ENCODE measurements around the gene SP6.

The SP6 gene

DNA sequence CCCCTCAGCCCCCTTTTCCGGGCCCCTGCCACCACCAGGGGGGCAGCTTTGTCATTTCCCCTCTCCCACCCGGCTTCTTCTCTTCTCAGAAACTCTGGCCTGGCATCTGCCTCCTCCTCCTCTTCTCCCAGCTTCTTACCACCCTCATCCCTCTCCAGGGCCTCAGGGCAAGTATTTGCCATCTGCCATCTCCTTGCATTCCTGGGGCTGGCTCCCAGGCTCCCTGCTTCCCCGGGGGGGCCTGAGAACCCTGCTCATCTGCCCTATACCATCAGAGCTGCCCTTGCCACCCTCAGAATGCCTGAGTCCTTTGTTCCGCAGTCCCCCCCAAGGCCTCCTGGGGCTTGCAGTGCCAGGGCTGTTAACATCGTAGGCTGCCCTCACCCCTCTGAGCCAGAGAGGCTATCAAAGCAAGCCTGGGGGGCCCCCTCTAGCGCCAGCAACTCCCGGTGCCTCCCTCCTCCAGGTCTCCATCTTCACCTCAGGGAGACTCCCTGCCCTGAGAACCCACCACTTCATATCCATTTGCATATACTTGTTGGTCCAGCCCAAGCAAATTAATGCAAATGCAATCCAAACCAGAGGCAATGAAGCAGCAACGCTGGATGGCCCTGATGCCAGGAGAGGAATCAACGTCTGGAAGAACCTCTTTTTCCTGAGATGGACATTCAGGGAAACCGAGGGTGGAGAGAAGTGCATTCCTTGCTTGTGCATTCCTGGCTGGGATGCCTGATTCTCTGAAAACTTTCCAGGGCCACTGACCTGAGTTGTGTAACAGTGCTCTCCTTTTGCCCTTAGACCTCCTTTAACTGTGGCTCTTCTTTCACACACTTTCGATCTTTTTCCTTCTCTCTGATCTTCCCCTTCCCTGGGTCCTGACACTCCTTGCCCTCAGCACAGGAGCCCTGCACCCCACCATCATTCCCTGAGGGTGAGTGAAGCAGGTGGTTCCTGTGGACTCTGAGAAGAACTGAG, 24.3 kb upstream of the SP6 start:
- ChIA-PET POLR2A (no interaction called here), CTCF (interaction anchor here (0.8 to 2.5 kb wide), 4 partner anchors 14 to 34 kb away, joined by 3 to 8 read pairs (median 4); partner anchors contain the start of gene SCRN2)
- no peak for DNase-seq (ENCODE audit: extremely low spot score)
- TF ChIP-seq, protein P1, sequence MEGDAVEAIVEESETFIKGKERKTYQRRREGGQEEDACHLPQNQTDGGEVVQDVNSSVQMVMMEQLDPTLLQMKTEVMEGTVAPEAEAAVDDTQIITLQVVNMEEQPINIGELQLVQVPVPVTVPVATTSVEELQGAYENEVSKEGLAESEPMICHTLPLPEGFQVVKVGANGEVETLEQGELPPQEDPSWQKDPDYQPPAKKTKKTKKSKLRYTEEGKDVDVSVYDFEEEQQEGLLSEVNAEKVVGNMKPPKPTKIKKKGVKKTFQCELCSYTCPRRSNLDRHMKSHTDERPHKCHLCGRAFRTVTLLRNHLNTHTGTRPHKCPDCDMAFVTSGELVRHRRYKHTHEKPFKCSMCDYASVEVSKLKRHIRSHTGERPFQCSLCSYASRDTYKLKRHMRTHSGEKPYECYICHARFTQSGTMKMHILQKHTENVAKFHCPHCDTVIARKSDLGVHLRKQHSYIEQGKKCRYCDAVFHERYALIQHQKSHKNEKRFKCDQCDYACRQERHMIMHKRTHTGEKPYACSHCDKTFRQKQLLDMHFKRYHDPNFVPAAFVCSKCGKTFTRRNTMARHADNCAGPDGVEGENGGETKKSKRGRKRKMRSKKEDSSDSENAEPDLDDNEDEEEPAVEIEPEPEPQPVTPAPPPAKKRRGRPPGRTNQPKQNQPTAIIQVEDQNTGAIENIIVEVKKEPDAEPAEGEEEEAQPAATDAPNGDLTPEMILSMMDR (IDR thresholded peaks at IDR 0.05; ENCODE audit: control extremely low read depth, extremely low read depth, low read depth, missing control alignments): no peak

DNA sequence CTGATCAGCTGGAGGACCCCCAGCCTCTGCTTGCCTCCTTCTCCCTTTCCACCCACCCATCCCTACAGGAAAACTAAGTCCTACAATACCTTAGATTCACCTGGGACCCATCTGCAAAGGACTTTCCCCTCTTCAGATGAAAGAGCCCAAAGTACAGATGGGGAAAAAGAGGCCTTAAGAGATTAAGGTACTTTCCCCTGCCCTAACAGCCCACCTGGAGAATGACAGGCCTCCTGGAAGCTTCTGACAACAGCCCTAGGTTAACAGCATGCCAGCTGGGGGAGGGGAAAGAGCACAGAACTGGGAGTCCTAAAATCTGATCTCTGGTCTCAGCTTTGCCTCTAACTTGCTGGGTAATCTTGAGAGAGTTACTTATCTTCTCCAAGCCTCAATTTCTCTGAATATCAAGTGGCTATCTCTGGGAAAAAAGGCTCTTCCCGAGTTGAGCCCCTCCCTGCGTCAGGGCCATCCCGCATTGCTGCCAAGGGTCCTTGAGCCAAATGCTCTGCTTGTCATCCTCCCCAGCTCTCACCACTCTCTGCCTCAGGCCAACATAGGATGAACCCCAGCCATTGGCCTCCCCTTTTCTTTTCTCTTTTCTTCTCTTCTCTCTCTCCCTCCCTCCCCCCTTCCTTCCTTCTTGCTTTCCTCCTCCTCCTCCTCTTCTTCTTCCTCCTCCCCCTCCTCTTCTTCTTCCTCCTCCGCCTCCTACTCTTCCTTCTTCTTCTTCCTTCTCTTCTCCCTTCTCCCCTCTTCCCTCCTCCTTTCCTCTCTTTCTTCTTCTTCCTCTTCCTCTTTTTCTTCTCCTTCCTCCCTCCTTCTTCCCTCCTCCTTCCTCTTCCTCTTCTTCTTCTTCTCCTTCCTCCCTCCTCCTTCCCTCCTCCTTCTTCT, 22.5 kb upstream of the SP6 start:
- ChIA-PET POLR2A (no interaction called here), CTCF (interaction anchor here (2.0 to 2.5 kb wide), 3 partner anchors 17 to 30 kb away, joined by 4 to 17 read pairs (median 8); no protein-coding TSS in a partner anchor)
- TF ChIP-seq, protein P1 (IDR thresholded peaks at IDR 0.05; ENCODE audit: control extremely low read depth, extremely low read depth, low read depth, missing control alignments): no peak
- no peak for DNase-seq (ENCODE audit: extremely low spot score)

DNA sequence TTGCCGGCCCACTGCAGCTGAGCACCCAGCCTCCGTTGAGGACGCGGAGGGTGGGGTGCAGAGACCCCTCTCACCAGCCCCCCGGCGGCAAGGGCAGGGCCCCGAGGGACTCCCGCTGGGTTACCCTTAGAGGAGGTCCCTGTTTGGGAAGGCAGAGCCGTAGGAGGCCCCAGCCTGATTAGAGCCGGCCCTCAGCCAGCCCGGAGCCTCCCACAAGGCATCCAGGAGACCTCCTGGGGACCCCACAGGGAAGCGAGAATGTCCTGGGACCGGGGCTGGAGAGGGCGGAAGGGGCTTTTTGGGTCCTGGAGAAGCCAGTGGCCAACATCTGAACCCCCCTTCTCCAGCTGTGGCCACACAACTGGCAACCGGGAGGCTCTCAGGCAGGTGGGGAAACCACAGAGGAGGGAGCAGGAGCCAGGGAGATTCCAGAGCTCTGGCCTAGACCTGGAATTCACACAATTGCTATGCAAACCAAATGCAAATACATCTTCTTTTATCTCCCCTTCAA, 21.7 kb upstream of the SP6 start:
- CTCF ChIA-PET: interaction anchor here (1.1 to 2.7 kb wide), 7 partner anchors 9 to 74 kb away, joined by 3 to 17 read pairs (median 5); partner anchors contain the start of gene SCRN2
- POLR2A ChIA-PET: no interaction called here
- no peak for DNase-seq (ENCODE audit: extremely low spot score)
- TF ChIP-seq, protein P1 (IDR thresholded peaks at IDR 0.05; ENCODE audit: control extremely low read depth, extremely low read depth, low read depth, missing control alignments): no peak

DNA sequence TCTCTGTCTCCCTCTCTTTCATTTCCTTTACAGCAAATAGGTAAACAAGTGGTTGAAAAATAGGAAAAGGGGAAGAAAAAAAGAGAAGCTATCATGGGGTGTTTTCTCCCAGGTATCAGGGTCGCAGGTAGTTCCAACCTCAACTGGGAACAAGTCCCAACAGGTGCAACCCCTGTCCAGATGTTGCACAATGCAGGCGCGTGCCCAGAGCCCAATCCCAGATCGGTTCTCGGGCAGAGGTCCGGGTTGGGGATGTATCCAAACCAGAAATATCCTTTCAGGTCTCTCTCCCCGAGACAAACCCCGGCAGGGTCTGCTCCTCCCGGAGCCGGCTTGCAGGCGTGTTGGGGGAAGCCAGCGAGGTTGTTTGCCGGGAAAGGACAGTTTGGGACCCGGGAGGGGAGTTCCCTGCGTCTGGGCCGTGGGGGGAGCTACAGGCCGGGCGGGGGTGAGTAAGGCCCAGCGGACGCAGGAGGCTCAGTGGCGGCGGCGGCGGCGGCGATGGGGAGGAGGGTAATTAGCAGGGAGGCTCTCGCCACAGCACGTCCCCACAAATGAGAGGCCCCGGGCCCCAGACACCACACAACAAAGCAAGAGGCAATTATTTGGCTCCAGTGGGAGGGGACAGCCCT, 21.2 kb upstream of the SP6 start:
- CTCF ChIA-PET: interaction anchor here (1.1 to 2.7 kb wide), 5 partner anchors 9 to 75 kb away, joined by 3 to 17 read pairs (median 5); partner anchors contain the start of gene SCRN2
- POLR2A ChIA-PET: no interaction called here
- DNase-seq (ENCODE audit: extremely low spot score): no peak
- TF ChIP-seq, protein P1 (IDR thresholded peaks at IDR 0.05; ENCODE audit: control extremely low read depth, extremely low read depth, low read depth, missing control alignments): no peak

DNA sequence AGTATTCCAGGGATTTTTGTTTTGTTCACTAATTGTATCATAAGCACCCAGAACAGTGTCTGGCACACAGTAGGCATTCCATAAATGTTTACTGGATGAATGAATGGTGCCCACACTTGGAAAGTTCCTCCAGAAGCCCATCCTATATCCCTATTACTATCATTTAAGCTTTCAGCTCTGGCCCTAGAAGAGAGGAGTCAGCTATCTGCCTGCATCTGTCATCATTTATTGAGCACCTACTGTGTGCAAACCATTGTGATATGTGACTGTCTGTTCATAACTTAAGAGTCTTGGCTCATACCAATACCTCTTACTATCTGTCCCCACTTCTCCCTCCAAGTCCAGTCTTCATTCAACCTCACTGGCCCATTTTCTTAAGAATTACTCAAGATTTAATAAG, 20.1 kb upstream of the SP6 start:
- CTCF ChIA-PET: interaction anchor here (1.0 to 2.7 kb wide), 11 partner anchors 9 to 76 kb away, joined by 3 to 17 read pairs (median 4); partner anchors contain the start of gene SCRN2
- TF ChIP-seq, protein P1 (IDR thresholded peaks at IDR 0.05; ENCODE audit: control extremely low read depth, extremely low read depth, low read depth, missing control alignments): no peak
- DNase-seq (ENCODE audit: extremely low spot score): no peak
- POLR2A ChIA-PET: no interaction called here

Data from GM10248 (cell line).